K562 (cell line): ENCODE data around the gene PHEX. TPM values are rescaled to one million over a fixed set of nuclear protein-coding genes. Genes with fewer than 3 reads are reported as not detected.

Experiments used
- DEAF1 ChIP-seq: fragments of 450-650 bp; formaldehyde crosslinking; IDR thresholded peaks from 2 replicates; pipeline ENCODE4 v1.4.0; 2020; ENCODE audit warnings: mild to moderate bottlenecking, moderate library complexity
- EP300 ChIP-seq: IDR thresholded peaks from 2 replicates; pipeline ENCODE4 v1.6.1; 2012; ENCODE audit warnings: low read length, improper control_type of control experiment
- FOXK2 ChIP-seq, 2 experiments: fragments of 450-650 bp; IDR thresholded peaks in 1 of 2; conservative IDR thresholded peaks in 1 of 2; 2 replicates each; pipeline ENCODE4 v1.6.1; 2016; ENCODE audit warnings: low read depth in 2 of 2, mild to moderate bottlenecking in 1 of 2
- KLF16 ChIP-seq: IDR thresholded peaks from 2 replicates; pipeline ENCODE4 v1.6.1; 2016; ENCODE audit warnings: antibody characterized with exemption
- RAD21 ChIP-seq, 2 experiments: fragments of 250-450 bp in 1 of 2; fragments of 450-650 bp in 1 of 2; sonication (Bioruptor Pico) in 1 of 2; formaldehyde crosslinking in 1 of 2; IDR thresholded peaks in 1 of 2; conservative IDR thresholded peaks in 1 of 2; 2 replicates each; pipeline versions ENCODE4 v1.4.0 to v1.8.0; 2020 to 2022; ENCODE audit warnings: mild to moderate bottlenecking in 2 of 2, moderate library complexity in 1 of 2
- RCOR1 ChIP-seq, 2 experiments: IDR thresholded peaks; 2 replicates each; pipeline ENCODE4 v1.6.1; 2012; ENCODE audit warnings: low read depth in 2 of 2, low read length in 2 of 2, borderline replicate concordance in 1 of 2, improper control_type of control experiment in 1 of 2
- TARDBP ChIP-seq: fragments of 450-650 bp; IDR thresholded peaks from 2 replicates; pipeline ENCODE4 v1.6.1; 2016
- ZBTB11 ChIP-seq, 3 experiments: fragments of 200-800 bp in 1 of 3; fragments of 250-450 bp in 1 of 3; fragments of 450-650 bp in 1 of 3; sonication (Bioruptor Pico) in 1 of 3; sonication (Bioruptor generic) in 1 of 3; formaldehyde crosslinking in 1 of 3; IDR thresholded peaks; 2 replicates each; pipeline versions ENCODE4 v1.6.1 to v1.8.0; 2016 to 2022; ENCODE audit warnings: mild to moderate bottlenecking in 2 of 3, missing genetic modification characterization in 2 of 3, missing compliant biosample characterization in 1 of 3, moderate library complexity in 1 of 3
- ZNF133 ChIP-seq: fragments of 250-450 bp; sonication (Bioruptor Pico); IDR thresholded peaks from 2 replicates; pipeline ENCODE4 v1.4.0; 2020; ENCODE audit warnings: mild to moderate bottlenecking
- ZNF24 ChIP-seq: fragments of 450-650 bp; IDR thresholded peaks from 2 replicates; pipeline ENCODE4 v1.6.1; 2016
- ZNF655 ChIP-seq: fragments of 250-450 bp; sonication (Bioruptor Pico); IDR thresholded peaks from 2 replicates; pipeline ENCODE4 v1.5.0; 2021
- ZNF695 ChIP-seq: fragments of 450-650 bp; formaldehyde crosslinking; IDR thresholded peaks from 2 replicates; pipeline ENCODE4 v1.4.0; 2020; ENCODE audit warnings: mild to moderate bottlenecking, moderate library complexity
- polyA plus RNA-seq, 8 experiments: library from polyadenylated mRNA; depleted of rRNA in 4 of 8; stranded (reverse) in 5 of 8; unstranded in 3 of 8; fragments of >200 nt; fragmentation: Nextera tagmentation in 2 of 8; fragmentation: Illumina TruSeq in 1 of 8; extraction: Ambion mirVana in 2 of 8; extraction: Trizol in 1 of 8; gene quantifications; 2 replicates each; pipeline versions ENCODE4 v1.2.1 to v1.2.3, GENCODE V29; 2011 to 2014; ENCODE audit warnings: inconsistent platforms in 1 of 8, missing spikeins in 1 of 8
- total RNA-seq, 7 experiments: library from RNA; depleted of rRNA in 6 of 7; stranded (reverse); fragments of >200 nt in 6 of 7; fragmentation: Illumina TruSeq in 2 of 7; extraction: Trizol in 2 of 7; gene quantifications; 2 replicates each; pipeline versions ENCODE4 v1.2.1 to v1.2.3, GENCODE V29; 2011 to 2021; ENCODE audit warnings: low replicate concordance in 1 of 7

The PHEX gene
- total and polyA plus RNA-seq, 9 of the 15 experiments (the other 6 are each of a cell fraction or from before 2014, with no cell fraction given) = 0.01 to 0.11 (median 0.04) TPM; not detected in 6

- TF ChIP-seq ZBTB11 (CRISPR knock-in tag; IDR thresholded peaks at IDR 0.05) = peak in 1 of 3 experiments; percentile 34; a peak in 1 of 6 replicates
- no peak for TF ChIP-seq ZNF133 (CRISPR knock-in tag)
- TF ChIP-seq RCOR1 (IDR thresholded peaks at IDR 0.05; ENCODE audit: borderline replicate concordance in 1 of 2, low read depth in 2 of 2, low read length in 2 of 2) = 0 out of 4 replicates have a peak, but pooled peaks of 1 of the 2 experiments have one; percentile 6
- peak; percentile 79 to 81 for TF ChIP-seq RAD21 (CRISPR knock-in tag; conservative IDR thresholded peaks at IDR 0.05 in 1 of 2, IDR thresholded peaks at IDR 0.05 in 1 of 2)
- no peak for TF ChIP-seq TARDBP
- TF ChIP-seq ZNF24 = peak; percentile 36; the same call in 1 of the 2 replicates
- peak; percentile 38; the same call in 1 of the 2 replicates for TF ChIP-seq DEAF1 (CRISPR knock-in tag)
- TF ChIP-seq EP300 = no peak
- peak; percentile 39 to 44; a peak in 1 of 4 replicates for TF ChIP-seq FOXK2 (conservative IDR thresholded peaks at IDR 0.05 in 1 of 2, IDR thresholded peaks at IDR 0.05 in 1 of 2; ENCODE audit: low read depth in 2 of 2)
- TF ChIP-seq ZNF695 (CRISPR knock-in tag) = no peak
- TF ChIP-seq ZNF655 = no peak
- TF ChIP-seq KLF16 = 0 out of 2 replicates have a peak, but pooled peaks have one; percentile 19
These were observed 46.8 kb upstream of the PHEX start (continued) for GRCh38 chrX:21985332-21985777.
